ENCODE results near the gene TF.

- TF ChIP-seq ATF2 (tag by site-specific recombination; IDR thresholded peaks at IDR 0.05; ENCODE audit: low read depth) (no peak), CTCF (tag by site-specific recombination; IDR thresholded peaks at IDR 0.05) (no peak), PRDM1 (tag by site-specific recombination; IDR thresholded peaks at IDR 0.05) (no peak)
Observed at GRCh38 chr3:133805384-133805701, 59.1 kb downstream of the TF start.

All from HEK293 (cell line).